AG04450 (cell line): ENCODE measurements around the gene RPS6KL1. TPM values are rescaled to one million over a fixed set of nuclear protein-coding genes. Genes with fewer than 3 reads are reported as not detected.
A peak's percentile ranks its signal among the peaks of the same experiment; 100 is the strongest.

Source experiments
- CTCF ChIA-PET: fragments of 300-600, 350-600 bp; formaldehyde crosslinking; extraction: SDS; loops from one replicate; lab custom pipeline; 2022; ENCODE audit warnings: antibody characterized with exemption, inconsistent platforms; lab: Charles Lee
- POLR2A ChIA-PET: fragments of 350-600 bp; formaldehyde crosslinking; extraction: SDS; loops from one replicate; lab custom pipeline; 2021; ENCODE audit warnings: antibody characterized with exemption, inconsistent platforms; lab: Yijun Ruan, JAX
- DNase-seq: peaks from one replicate; pipeline ENCODE4 v3.0.0-alpha.2; 2011; ENCODE audit warnings: low read depth, low spot score
- H3K27ac ChIP-seq: one replicate; pipeline ENCODE4 v1.5.1; 2012; ENCODE audit warnings: low read depth, low read length, control low read depth
- H3K27me3 ChIP-seq: one replicate; pipeline ENCODE4 v1.6.0; 2012; ENCODE audit warnings: low read length; ENCODE audit not compliant: control insufficient read depth, insufficient read depth
- H3K4me3 ChIP-seq: 2 replicates; pipeline ENCODE4 v1.5.1; 2011; ENCODE audit warnings: mild to moderate bottlenecking, low read depth, low read length, control low read depth
- H3K9me3 ChIP-seq: 2 replicates; pipeline ENCODE4 v1.5.1; 2012; ENCODE audit warnings: low read length; ENCODE audit not compliant: control insufficient read depth, insufficient read depth
- polyA plus RNA-seq: library from polyadenylated mRNA; depleted of rRNA; stranded (reverse); fragments of >200 nt; gene quantifications from 2 replicates; pipeline ENCODE4 v1.2.3, GENCODE V29; 2011
- TF ChIP-seq, protein P1 (sequence below): IDR thresholded peaks from 2 replicates; pipeline ENCODE4 v1.5.1; 2011; ENCODE audit warnings: low read depth, low read length, control low read depth, inconsistent platforms

Gene RPS6KL1
- polyA plus RNA-seq, 1 experiment = 0.64 TPM

DNA sequence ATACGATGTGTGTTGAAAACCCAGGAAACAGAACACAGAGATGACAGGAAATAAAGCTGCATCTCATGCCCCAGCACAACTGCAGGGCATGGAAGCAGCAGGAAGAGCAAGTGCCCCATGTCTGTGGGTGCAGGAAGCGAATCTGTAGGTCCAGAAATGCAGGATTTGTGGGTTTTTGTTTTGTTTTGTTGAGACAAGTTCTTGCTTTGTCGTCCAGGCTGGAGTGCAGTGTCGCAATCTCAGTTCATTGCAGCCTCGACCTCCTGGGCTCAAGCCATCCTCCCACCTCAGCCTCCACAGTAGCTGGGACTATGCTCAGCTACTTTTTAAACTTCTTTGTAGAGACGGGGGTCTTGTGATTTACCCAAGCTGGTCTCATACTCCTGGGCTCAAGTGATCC is 6.2 kb upstream of the RPS6KL1 start:
- Histone ChIP-seq H3K4me3 (no peak overlapping the region), H3K27me3 (peaks cover 2% of the 10 kb centered on the region), H3K9me3 (no peaks in the 10 kb centered on the region), H3K27ac (no peak overlapping the region)
- TF ChIP-seq, protein P1, sequence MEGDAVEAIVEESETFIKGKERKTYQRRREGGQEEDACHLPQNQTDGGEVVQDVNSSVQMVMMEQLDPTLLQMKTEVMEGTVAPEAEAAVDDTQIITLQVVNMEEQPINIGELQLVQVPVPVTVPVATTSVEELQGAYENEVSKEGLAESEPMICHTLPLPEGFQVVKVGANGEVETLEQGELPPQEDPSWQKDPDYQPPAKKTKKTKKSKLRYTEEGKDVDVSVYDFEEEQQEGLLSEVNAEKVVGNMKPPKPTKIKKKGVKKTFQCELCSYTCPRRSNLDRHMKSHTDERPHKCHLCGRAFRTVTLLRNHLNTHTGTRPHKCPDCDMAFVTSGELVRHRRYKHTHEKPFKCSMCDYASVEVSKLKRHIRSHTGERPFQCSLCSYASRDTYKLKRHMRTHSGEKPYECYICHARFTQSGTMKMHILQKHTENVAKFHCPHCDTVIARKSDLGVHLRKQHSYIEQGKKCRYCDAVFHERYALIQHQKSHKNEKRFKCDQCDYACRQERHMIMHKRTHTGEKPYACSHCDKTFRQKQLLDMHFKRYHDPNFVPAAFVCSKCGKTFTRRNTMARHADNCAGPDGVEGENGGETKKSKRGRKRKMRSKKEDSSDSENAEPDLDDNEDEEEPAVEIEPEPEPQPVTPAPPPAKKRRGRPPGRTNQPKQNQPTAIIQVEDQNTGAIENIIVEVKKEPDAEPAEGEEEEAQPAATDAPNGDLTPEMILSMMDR = no peak
- DNase-seq = no peak
- ChIA-PET POLR2A (no interaction called here), CTCF (interaction anchor here (1.0 kb wide), 1 partner anchor 159 kb away, joined by 4 read pairs; no protein-coding TSS in a partner anchor)

- Histone ChIP-seq H3K9me3 (no peaks in the 10 kb centered on the region), H3K27ac (no peak overlapping the region), H3K4me3 (no peak overlapping the region), H3K27me3 (peaks cover 2% of the 10 kb centered on the region)
- TF ChIP-seq, protein P1 = no peak
- CTCF ChIA-PET = no interaction called here
- no peak for DNase-seq
- POLR2A ChIA-PET = no interaction called here
Measured at GRCh38 chr14:74927225-74927624, 4.2 kb upstream of the RPS6KL1 start.

GRCh38 chr14:74924061-74924460 is 1.0 kb upstream of the RPS6KL1 start:
- H3K9me3 ChIP-seq = no peaks in the 10 kb centered on the region
- ChIA-PET POLR2A (no interaction called here), CTCF (interaction anchor here (1.3 to 3.4 kb wide), 3 partner anchors 21 to 165 kb away, joined by 4 to 25 read pairs (median 13); no protein-coding TSS in a partner anchor)
- peaks cover 2% of the 10 kb centered on the region for H3K27me3 ChIP-seq
- no peak overlapping the region for H3K27ac ChIP-seq
- no peak for DNase-seq
- TF ChIP-seq, protein P1 = no peak
- H3K4me3 ChIP-seq = no peak overlapping the region

DNA sequence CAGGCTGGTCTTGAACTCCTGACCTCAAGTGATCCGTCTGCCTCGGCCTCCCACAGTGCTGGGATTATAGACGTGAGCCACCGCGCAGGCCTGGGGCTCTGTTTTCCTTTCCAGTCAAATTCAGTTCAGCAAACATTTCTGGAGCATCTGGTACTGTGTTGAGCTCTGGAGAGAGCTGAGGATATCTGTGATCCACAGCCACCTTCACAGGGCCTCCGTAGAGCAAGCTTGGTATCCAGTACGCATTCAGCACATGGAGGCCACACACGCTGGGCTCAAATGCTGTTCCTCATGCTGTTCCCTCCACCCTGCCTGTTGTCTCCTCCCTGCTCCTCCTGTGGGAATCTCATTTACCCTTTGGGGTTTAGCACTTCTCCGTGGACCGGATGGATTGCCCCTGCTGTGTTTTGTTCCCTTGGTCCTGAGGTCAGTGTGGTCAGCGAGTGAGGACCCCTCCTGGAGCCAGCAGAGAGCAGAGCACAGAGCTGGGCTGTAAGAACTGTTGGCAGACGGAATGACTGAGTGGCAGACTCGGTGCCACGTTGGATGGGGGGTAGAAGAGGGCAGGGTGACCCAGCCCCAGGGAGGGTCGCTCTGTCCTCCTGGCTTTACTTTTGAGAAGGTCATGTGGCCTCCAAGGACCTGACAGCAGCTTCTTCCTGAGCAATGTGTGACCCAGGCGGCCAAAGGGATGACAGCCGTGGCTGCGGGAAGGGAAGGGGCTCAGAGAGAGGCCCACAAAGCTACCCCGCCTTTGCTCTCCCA is 891 bp downstream of the RPS6KL1 start:
- no peak for DNase-seq
- CTCF ChIA-PET = interaction anchor here (2.5 to 3.4 kb wide), 3 partner anchors 16 to 167 kb away, joined by 8 to 25 read pairs (median 13); no protein-coding TSS in a partner anchor
- Histone ChIP-seq H3K4me3 (peak overlapping the region; percentile 55; the same call in 1 of the 2 replicates), H3K27ac (no peak overlapping the region), H3K27me3 (no peaks in the 10 kb centered on the region), H3K9me3 (no peaks in the 10 kb centered on the region)
- POLR2A ChIA-PET = no interaction called here
- TF ChIP-seq, protein P1 = no peak

DNA sequence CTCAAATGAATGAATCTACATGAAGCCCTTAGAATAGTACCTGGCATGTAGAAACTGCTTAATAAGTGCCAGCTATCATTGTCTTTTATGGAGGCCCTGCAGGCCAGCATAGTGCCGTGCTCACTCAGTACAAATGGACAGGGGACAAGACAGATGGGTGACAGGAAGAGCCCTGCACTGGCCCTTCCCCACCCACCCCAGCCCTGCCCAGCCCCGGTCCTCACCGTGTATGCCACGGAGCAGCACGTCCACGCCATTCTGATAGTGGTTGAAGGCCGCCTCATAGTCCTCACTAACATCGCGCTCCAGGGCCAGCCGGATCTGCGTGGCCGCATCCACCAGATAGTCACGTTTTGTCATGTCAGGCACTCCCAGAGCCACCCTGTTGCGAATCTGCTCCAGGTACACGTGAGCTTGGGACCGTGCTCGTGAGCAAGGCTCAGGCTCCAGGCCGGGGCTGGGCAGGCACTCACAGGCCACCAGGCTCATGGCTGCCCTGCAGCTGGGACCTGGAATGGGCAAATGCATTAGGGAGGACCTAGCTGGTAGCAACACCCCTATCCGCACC is 1.9 kb downstream of the RPS6KL1 start:
- ChIA-PET CTCF (interaction anchor here (1.1 to 3.4 kb wide), 4 partner anchors 15 to 168 kb away, joined by 3 to 25 read pairs (median 10); no protein-coding TSS in a partner anchor), POLR2A (no interaction called here)
- H3K4me3 ChIP-seq = no peak overlapping the region
- no peaks in the 10 kb centered on the region for H3K9me3 ChIP-seq
- no peak for DNase-seq
- TF ChIP-seq, protein P1 = no peak
- H3K27ac ChIP-seq = no peak overlapping the region
- H3K27me3 ChIP-seq = no peaks in the 10 kb centered on the region
